Fibroblast of mammary gland (primary cell): ENCODE results near the gene GLIS1.

Experiments used
- DNase-seq: peaks from one replicate; pipeline ENCODE4 v3.0.0-alpha.2; 2010; ENCODE audit warnings: low read depth
- H3K4me3 ChIP-seq: 2 replicates; pipeline ENCODE4 v1.5.1; 2011; ENCODE audit warnings: low read depth, mild to moderate bottlenecking, low read length, moderate library complexity; ENCODE audit not compliant: control insufficient read depth
- TF ChIP-seq, protein P1 (sequence below): conservative IDR thresholded peaks from 2 replicates; pipeline ENCODE4 v1.5.1; 2011; ENCODE audit warnings: low read depth, low read length, inconsistent platforms; ENCODE audit not compliant: control insufficient read depth, insufficient read depth

The GLIS1 gene

DNA sequence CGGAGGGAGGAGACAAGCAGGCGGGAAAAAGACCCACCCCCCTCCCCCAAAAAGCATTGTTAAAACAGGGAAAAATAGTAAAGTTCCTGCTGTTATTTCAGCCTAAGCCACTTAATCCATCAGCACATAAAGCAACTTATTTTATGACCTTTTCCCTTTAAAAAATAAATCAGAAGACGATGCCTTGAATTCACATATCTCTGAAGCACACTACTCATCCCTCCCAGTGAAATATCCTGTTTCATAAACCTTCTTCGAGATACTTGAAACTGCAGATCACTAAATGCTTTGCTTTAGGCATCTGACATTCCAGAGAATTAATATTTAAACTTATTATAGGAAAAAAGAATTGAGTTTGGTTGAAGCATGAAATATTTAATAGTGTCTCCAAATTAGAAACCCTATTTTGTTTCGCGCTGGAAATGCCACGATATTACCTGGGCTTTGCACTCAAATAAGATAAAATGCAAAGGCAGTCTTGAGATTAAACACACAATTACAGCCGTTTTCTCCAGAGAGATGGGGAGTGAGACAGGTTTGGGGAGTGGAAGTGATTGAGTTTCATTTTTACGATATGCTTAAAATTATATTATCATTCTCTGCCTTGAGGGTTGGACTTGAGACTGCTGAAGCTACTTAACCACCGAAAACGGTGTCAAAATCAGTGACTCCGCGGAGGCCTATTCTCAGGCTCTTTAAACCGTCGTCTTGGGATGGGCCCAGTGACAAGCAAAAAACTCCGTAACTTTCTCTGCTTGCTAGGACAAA, 9.3 kb downstream of the GLIS1 start:
- TF ChIP-seq, protein P1, sequence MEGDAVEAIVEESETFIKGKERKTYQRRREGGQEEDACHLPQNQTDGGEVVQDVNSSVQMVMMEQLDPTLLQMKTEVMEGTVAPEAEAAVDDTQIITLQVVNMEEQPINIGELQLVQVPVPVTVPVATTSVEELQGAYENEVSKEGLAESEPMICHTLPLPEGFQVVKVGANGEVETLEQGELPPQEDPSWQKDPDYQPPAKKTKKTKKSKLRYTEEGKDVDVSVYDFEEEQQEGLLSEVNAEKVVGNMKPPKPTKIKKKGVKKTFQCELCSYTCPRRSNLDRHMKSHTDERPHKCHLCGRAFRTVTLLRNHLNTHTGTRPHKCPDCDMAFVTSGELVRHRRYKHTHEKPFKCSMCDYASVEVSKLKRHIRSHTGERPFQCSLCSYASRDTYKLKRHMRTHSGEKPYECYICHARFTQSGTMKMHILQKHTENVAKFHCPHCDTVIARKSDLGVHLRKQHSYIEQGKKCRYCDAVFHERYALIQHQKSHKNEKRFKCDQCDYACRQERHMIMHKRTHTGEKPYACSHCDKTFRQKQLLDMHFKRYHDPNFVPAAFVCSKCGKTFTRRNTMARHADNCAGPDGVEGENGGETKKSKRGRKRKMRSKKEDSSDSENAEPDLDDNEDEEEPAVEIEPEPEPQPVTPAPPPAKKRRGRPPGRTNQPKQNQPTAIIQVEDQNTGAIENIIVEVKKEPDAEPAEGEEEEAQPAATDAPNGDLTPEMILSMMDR: no peak
- no peak overlapping the region for H3K4me3 ChIP-seq
- DNase-seq: no peak

DNA sequence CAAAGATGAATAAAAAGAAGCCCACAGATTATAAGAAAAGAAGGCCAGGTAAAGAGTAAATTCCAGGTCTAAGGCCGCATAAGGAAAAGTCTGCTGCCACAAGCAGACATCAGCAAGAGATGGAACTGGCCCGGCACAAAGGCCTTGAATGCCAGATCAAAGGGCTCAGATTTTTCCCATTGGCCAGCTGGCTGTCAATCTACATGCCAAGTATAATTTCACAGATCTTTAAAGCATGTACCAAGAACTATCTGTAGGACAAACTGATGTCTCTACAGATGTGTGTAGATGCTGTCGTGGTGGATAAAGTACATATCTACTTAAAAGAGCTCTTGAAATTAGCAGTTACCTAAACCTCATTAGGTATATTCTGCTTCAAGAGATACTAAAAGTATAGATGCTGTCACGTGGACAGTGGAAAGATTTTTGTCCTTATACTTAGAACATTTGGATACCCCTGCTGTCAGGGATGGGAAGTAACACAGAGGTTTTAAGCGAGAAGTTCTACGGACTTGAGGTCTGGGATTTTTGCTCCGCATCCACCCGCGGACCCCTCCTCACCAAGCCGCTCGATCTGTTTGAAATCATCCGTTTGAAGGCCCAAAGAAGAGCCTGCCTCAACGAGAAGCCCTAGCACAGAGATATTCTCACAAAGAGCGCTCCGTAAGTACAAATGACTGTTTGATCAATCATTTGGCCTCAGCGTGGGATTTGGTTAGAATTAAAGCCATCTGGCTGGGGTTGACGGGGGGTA, 10.1 kb downstream of the GLIS1 start:
- TF ChIP-seq, protein P1: no peak
- no peak overlapping the region for H3K4me3 ChIP-seq
- DNase-seq: peak; percentile 56

DNA sequence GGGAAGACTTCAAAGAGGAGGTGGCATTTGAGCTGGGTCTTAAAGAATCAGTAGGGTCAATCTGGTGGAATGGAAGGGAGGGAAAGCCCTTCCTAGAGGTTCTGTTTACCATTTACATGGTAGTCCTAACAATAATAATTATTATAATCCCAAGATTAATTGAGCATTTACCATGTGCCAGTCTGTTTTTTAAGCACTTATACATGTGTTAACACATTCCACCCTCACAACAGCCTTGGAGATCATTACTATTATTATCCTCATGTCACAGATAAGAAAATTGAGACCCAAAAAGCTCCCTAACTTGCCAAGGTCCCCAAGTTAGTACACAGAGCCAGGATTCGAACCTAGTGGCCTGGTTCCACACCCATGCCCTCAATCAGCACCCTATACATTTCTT, 10.8 kb downstream of the GLIS1 start:
- TF ChIP-seq, protein P1: no peak
- DNase-seq: no peak
- no peak overlapping the region for H3K4me3 ChIP-seq

DNA sequence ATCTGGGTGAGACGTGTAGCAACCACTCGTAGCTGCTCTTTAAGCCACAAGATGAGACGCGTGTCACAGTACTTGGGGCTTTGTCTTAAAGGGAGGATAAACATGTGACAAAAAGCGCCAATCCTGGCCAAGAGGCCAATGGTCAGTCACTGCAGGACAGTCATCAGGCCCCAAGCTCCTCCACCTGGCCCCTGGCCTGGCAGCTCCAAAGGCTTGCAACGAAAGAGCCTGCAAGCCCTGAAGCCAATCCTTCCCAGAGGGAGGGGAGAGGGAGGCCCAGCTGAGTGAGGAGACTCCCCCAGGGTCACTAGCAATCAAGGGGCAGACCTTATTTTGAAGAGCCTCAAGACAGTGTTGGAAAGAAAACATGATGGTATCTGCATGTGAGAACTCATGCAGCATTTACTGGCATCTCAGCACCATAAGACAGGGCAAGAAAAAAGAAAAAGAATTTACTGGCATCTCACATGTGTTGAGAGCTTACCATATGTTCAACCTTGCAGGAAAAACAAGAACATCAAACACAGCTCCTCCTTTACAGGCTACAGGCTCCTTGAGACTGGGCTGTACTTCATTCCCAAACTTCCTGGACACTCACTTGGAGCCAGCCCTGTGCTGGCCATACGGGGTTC, 11.4 kb downstream of the GLIS1 start:
- no peak for DNase-seq
- TF ChIP-seq, protein P1: no peak

DNA sequence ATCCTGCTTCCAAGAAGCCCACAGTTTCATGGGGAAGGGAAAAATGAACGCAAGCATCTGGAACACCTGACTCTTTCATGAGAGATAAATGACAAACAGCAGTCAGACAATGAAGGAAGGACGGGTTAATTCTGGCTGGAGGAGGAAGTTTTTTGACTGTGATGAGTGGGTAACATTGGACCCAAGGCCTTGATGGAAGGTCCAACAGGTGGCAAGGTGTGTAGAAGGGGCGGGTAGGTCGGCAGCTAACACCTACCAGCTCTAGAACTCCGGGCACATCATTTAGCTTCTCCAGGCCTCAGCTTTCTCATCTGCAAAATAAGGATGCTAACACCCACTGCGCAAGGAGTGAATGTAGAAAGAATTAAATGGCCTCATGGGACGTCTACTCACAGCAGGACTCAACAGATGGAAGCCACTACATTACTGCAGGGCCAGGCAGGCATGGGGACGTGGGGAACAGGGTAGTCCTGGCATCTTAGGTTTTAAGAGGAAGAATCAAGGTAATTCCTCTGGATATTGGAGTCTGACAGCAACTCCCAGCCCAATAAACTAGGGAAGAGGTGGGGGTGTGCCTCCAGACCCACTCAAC, 12.9 kb downstream of the GLIS1 start:
- TF ChIP-seq, protein P1: no peak
- DNase-seq: no peak
- H3K4me3 ChIP-seq: no peak overlapping the region

More for the DNA sequence above, 11.4 kb downstream of the GLIS1 start:
- no peak overlapping the region for H3K4me3 ChIP-seq

DNA sequence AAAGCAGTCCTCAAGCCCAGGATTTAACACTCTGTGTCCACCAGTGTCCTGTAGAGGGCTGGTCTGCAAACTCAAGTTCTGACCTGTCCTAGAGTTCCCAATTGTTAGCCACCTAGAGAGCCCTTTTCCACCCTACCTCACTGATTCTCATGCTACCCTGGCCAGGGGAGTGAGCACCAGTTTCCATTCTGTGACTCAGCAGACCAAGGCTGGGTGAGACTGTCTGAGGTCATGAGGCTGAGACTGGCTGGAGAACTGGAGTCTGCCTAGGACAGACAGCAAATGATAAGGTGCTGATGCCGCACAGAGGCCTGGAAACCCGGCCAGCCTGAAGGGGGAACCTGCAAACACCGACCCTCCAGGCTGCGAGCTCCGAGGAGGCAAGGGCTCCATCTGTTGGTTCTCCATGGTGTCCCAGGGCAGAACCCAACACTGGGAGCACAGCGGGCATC, 13.7 kb downstream of the GLIS1 start:
- TF ChIP-seq, protein P1: no peak
- H3K4me3 ChIP-seq: no peak overlapping the region
- no peak for DNase-seq
